ENCODE results near the gene INAVA.
A peak's percentile ranks its signal among the peaks of the same experiment; 100 is the strongest.

Gene INAVA, protein sequence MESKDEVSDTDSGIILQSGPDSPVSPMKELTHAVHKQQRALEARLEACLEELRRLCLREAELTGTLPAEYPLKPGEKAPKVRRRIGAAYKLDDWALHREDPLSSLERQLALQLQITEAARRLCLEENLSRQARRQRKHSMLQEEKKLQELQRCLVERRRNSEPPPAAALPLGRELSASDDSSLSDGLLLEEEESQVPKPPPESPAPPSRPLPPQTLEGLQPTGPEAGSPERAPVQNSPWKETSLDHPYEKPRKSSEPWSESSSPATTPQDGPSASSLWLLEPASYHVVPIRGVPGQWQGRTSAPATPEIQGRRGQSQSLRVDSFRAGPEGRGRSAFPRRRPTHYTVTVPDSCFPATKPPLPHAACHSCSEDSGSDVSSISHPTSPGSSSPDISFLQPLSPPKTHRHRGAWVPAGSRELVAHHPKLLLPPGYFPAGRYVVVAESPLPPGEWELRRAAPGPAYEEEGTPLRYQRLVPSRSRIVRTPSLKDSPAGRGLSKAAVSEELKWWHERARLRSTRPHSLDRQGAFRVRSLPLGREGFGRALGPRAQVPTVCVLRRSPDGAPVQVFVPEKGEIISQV

DNA sequence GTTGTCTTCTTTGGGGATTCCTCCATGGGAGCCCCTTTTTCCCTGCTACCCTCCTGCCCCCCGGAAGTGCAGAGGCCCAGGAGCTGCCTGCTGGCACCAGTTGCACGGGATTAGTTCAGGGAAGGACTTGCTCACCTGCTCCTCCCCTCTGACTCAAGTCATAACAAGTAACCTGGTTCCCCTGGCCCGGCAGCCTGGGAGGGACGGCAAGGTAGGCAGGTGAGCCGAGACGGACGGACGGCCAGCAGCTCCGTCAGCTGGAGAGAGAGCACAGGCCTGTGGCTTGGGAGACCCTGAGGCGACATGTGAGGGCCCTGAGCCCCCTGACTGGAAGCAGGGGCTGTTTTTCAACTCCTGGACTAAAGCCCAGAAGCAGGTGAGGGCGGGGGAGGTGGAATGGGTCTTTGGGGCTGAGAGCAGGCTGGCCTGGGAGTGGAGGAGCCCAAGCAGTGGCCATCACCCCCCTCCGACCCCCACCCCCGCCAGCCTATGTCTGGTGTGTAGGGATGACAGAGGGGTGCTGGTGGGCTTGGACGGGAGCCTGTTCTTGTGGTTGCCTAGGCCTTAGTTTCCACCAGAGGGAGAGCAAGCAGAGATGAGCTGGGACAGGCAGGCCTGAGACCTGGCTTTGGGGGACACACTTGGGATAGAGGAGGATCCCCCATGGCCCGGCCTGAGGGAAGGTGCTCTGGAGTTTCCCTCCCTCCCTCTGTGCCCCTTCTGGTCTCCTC, at the start of gene INAVA:
INAVA (plus strand) TSS at position 189 of the 731 bp plus-strand sequence. CDS start 3,501 bp downstream, outside the sequence.
- DNase-seq = no peak

GRCh38 chr1:200845360-200845759, 49.3 kb upstream of the INAVA start:
- DNase-seq = no peak

- DNase-seq = no peak
These were observed 48.3 kb upstream of the INAVA start for GRCh38 chr1:200846398-200846797.

GRCh38 chr1:200849430-200849829, 45.3 kb upstream of the INAVA start:
- DNase-seq = no peak

DNA sequence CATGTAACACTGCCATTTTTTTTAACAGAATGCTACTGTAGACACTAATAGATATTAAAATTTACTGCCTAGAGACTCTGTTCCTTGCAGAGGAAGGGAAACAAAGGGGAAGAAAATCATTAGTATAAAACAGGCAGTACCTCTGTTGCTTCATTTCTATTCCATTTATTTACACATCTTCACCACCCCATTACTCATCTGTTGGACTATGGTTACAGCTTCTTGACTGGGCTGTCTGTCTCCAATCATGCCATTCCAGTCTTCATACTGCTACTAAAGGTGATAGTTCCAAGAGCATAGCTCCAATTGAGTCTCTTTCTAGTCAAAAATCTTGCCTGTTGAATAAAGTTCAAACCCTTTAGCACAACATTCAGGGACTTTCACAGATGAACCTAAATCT, 44.1 kb upstream of the INAVA start:
- no peak for DNase-seq

DNA sequence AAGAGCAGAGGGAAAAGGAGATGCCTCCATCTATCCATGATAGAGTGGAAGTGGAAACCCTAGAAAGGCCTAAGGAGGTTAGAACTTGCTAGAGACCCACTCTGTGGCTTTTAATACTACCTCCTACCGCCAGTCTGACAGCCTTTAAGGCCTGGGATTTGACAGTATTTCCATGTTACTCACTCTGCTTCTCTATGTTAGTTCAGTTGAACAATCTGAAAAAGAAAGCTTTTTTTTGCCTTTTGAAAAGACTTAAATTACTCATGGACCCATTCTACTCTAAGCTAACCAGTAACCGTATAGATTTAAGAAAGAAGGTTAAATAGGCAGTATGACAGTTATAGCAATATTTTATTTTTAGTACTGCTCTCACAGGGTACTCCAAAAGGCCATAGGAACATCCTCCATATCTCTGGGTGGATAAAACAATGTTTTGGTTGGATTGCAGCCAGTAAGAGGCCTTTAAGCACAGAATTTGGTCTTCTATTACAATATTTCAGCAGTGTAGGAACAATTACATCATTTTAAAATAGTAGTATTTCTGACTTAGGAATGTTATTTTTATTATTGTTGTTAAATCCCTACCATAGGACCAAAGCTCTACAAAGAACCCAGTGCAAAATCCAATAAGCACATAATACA, 37.9 kb upstream of the INAVA start:
- DNase-seq = no peak

- no peak for DNase-seq
These were observed 36.9 kb upstream of the INAVA start for GRCh38 chr1:200857804-200858203.

- no peak for DNase-seq
These were observed 32.6 kb upstream of the INAVA start for GRCh38 chr1:200861937-200862647.

GRCh38 chr1:200862713-200863415, 31.8 kb upstream of the INAVA start:
- DNase-seq = no peak

DNA sequence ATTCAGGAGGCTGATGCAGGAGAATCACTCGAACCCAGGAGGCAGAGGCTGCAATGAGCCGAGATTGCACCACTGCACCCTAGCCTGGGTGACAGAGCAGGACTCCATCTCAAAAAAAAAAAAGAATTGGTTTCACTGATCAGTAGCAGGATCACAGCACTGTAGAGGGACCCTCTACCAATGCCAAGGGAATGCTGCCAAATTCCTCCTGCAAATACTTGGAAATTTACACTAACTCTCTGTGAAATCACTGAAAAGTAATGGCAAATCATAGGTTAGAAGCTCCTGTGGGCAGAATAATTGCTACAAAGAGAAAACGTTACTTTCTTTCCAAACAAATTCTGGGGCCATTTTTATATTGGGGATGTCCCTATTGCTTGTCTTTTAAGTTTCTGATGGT, 28.6 kb upstream of the INAVA start:
- DNase-seq = no peak

DNA sequence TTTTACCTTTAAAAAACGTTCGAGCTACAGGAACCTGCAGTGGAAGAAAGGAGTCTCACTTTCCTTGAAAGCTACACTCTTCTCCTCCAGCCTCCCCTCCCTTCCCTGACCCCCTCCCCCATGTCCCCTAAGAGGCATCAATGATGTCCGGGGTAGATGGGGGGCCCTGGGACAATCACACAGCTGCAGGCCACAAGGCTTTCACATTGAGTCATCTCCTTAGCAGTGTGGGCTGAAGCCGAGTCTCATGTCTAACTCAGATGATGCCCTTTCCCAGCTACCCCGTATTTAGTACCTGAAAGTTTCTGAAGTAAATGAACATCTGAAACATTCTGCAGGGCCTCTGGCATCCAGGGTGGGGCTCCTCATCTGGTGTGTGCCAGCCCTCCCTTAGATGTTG, 28.2 kb upstream of the INAVA start:
- DNase-seq = no peak

GRCh38 chr1:200867018-200867811, 27.5 kb upstream of the INAVA start:
- DNase-seq = peak; percentile 26

DNA sequence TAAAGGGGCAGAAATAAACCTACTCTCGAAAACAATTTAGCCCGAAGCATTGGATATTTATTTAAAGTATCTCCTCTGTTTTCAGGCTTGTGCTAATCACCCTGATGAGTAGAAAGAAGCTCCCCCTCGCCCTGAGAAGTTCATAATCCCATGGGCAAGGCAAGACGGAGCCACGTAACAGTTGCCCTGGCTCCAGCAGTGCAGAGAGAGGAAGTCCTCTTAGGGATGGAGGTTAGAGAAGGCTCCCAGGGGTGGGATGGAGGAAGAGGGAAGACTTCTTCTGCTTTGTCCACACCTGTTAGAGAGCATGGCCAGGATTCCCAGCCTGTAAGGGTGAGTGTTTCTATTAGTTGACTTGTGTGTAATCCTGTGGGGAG, 25.3 kb upstream of the INAVA start:
- no peak for DNase-seq

DNA sequence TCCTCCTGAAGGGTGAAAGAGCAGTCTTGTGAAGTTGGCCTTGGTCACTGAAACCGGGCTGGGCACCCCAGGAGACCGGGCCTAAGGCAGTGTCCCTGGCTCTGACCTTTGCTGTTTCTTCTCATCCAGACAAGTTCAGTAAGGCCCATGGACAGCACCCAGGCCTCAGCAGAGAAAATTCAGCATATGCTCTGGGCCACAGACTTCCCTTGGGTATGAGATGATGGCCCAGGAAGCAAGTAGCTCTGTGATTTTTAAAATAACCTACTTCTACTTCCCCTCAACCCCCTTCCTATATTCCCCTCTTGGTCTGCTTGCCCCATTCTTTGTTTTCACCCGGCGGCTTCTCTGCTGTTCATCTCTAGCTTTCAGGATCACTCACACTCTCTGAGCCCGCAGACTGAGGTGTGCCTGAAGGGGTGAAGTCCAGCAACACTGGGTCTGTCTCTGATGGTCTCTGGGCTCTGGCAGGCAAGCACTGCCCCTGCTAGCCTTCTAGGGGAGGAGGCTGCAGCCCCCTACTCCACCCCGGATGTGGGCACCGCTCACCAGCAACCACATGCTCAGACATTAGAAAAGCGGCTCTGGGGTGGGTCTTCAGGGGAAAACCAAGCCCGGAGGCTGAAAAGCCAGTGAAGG, 24.8 kb upstream of the INAVA start:
- DNase-seq = no peak

- no peak for DNase-seq
These were observed 22.1 kb upstream of the INAVA start, which contains the start of gene GPR25 for GRCh38 chr1:200872446-200873115. Gene GPR25 (plus strand): TSS chr1:200872981. CDS start chr1:200873038, 57 bp downstream.

DNA sequence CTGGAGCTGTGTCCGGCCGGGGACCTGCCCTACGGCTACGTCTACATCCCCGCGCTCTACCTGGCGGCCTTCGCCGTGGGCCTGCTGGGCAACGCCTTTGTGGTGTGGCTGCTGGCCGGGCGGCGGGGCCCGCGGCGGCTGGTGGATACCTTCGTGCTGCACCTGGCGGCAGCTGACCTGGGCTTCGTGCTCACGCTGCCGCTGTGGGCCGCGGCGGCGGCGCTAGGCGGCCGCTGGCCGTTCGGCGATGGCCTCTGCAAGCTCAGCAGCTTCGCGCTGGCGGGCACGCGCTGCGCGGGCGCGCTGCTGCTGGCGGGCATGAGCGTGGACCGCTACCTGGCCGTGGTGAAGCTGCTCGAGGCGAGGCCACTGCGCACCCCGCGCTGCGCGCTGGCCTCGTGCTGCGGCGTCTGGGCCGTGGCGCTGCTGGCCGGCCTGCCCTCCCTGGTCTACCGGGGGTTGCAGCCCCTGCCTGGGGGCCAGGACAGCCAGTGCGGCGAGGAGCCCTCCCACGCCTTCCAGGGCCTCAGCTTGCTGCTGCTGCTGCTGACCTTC, 21.5 kb upstream of the INAVA start:
- no peak for DNase-seq

GRCh38 chr1:200873671-200874397, 20.9 kb upstream of the INAVA start:
- DNase-seq = no peak

- DNase-seq = no peak
These were observed 20.0 kb upstream of the INAVA start for GRCh38 chr1:200874694-200875093.

GRCh38 chr1:200875416-200875815, 19.3 kb upstream of the INAVA start:
- no peak for DNase-seq

Measured in NCI-H69 (cell line).